Chondrocyte (in vitro differentiated cells): ENCODE data around the gene MEGF10. TPM values are rescaled to one million over a fixed set of nuclear protein-coding genes. Genes with fewer than 3 reads are reported as not detected.

Source experiments
- DNase-seq: peaks from one replicate; pipeline ENCODE4 v3.0.0; 2021; ENCODE audit warnings: mixed read lengths, low spot score
- H3K27ac Mint-ChIP-seq: one replicate; pipeline ENCODE4 v1.8.0; 2021; ENCODE audit warnings: mild to moderate bottlenecking, moderate library complexity, mixed read lengths; ENCODE audit not compliant: unreplicated experiment
- H3K27me3 Mint-ChIP-seq: 2 replicates; pipeline ENCODE4 v1.8.0; 2021; ENCODE audit warnings: low read depth, mixed read lengths
- H3K36me3 Mint-ChIP-seq: 2 replicates; pipeline ENCODE4 v1.8.0; 2021; ENCODE audit warnings: low read depth, mixed read lengths
- H3K4me1 Mint-ChIP-seq: 2 replicates; pipeline ENCODE4 v1.8.0; 2021; ENCODE audit warnings: low read depth, mild to moderate bottlenecking, mixed read lengths
- H3K4me3 Mint-ChIP-seq: one replicate; pipeline ENCODE4 v1.8.0; 2021; ENCODE audit warnings: mild to moderate bottlenecking, moderate library complexity, mixed read lengths; ENCODE audit not compliant: unreplicated experiment
- H3K9me3 Mint-ChIP-seq: 2 replicates; pipeline ENCODE4 v1.8.0; 2021; ENCODE audit warnings: low read depth, mixed read lengths
- total RNA-seq: library from RNA; stranded (reverse); gene quantifications from 3 replicates; pipeline ENCODE4 v1.2.1, GENCODE V29; 2021
- TF ChIP-seq, protein P1 (sequence below): fragments of 200-600 bp; sonication (generic); IDR thresholded peaks from 2 replicates; pipeline ENCODE4 v1.5.0; 2021; ENCODE audit warnings: antibody characterized with exemption, mild to moderate bottlenecking, moderate library complexity

MEGF10 gene
- total RNA-seq, 1 donor from 2014 or later = 6.6 TPM

DNA sequence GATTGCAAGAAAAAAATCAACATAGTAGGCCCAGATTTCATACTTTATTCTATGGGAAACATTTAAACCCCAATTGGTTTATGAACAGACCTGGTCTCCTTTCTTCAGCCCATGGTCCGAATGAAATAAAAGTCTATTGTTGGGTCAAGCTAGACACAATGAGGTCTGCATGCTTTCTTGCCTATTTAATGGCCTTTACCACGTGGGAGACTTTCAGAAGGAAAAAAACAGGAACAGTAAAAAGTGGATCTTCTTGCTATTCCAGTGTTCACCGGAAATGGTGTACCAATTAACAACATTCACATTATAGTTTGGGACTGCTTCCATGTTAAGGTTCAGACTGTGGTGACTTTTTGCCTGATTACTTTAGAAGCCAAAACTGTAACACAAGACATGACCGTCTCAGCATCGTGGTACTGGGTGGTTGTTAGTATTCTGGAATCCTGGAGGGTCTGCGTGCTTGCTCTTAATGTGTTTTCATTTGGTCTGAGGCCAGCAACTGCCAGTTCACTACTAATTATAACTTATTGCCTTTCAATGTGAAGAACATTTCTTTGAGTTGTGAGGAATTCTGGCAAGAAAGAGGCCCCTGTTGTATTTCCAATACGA, 141.5 kb downstream of the MEGF10 start:
- TF ChIP-seq, protein P1, sequence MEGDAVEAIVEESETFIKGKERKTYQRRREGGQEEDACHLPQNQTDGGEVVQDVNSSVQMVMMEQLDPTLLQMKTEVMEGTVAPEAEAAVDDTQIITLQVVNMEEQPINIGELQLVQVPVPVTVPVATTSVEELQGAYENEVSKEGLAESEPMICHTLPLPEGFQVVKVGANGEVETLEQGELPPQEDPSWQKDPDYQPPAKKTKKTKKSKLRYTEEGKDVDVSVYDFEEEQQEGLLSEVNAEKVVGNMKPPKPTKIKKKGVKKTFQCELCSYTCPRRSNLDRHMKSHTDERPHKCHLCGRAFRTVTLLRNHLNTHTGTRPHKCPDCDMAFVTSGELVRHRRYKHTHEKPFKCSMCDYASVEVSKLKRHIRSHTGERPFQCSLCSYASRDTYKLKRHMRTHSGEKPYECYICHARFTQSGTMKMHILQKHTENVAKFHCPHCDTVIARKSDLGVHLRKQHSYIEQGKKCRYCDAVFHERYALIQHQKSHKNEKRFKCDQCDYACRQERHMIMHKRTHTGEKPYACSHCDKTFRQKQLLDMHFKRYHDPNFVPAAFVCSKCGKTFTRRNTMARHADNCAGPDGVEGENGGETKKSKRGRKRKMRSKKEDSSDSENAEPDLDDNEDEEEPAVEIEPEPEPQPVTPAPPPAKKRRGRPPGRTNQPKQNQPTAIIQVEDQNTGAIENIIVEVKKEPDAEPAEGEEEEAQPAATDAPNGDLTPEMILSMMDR = no peak
- Mint-ChIP-seq H3K4me1 (peaks cover 11% of the 10 kb centered on the region), H3K27me3 (no peaks in the 10 kb centered on the region), H3K36me3 (no peaks in the 10 kb centered on the region), H3K9me3 (no peaks in the 10 kb centered on the region), H3K27ac (no peak overlapping the region), H3K4me3 (no peak overlapping the region)
- no peak for DNase-seq

DNA sequence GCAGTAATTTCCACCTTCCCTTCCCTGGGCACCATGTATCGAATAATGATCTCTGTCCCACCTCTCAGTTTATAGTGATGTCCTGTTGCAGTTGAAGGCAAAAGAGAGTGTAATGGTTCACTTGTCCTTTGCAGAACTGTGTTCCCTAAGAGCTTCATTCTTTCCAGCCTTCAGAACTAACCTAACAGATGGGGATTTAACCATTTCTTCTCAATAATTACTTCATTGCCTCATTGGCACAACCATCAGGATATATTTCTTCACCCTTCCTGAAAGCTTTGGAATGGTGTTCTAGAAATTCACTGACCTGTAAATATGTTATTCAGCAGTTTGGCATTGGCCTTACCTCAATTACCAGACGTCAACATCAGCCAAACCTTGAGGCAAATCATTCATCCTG, 142.9 kb downstream of the MEGF10 start:
- TF ChIP-seq, protein P1 = no peak
- H3K36me3 Mint-ChIP-seq = no peaks in the 10 kb centered on the region
- DNase-seq = no peak
- H3K4me3 Mint-ChIP-seq = no peak overlapping the region
- no peaks in the 10 kb centered on the region for H3K9me3 Mint-ChIP-seq
- no peak overlapping the region for H3K27ac Mint-ChIP-seq
- no peaks in the 10 kb centered on the region for H3K27me3 Mint-ChIP-seq
- H3K4me1 Mint-ChIP-seq = peaks cover 11% of the 10 kb centered on the region

DNA sequence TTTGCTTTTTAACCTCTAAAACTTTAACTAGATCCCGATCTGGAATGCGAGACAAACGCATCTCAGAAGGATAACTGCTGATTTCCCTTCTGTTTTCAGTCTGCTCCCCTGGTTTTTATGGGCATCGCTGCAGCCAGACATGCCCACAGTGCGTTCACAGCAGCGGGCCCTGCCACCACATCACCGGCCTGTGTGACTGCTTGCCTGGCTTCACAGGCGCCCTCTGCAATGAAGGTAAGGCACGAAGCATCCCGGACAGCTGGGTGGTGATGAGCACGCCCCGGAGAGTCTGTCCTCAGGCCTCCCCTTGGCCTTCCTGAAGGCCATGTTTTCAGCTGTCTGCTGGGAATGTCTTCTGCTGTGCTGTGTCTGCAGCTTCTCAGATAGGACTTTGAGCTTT, 144.0 kb downstream of the MEGF10 start:
- no peaks in the 10 kb centered on the region for H3K9me3 Mint-ChIP-seq
- no peak for DNase-seq
- H3K4me1 Mint-ChIP-seq = peaks cover 11% of the 10 kb centered on the region
- H3K4me3 Mint-ChIP-seq = no peak overlapping the region
- TF ChIP-seq, protein P1 = no peak
- no peak overlapping the region for H3K27ac Mint-ChIP-seq
- H3K36me3 Mint-ChIP-seq = no peaks in the 10 kb centered on the region
- no peaks in the 10 kb centered on the region for H3K27me3 Mint-ChIP-seq

DNA sequence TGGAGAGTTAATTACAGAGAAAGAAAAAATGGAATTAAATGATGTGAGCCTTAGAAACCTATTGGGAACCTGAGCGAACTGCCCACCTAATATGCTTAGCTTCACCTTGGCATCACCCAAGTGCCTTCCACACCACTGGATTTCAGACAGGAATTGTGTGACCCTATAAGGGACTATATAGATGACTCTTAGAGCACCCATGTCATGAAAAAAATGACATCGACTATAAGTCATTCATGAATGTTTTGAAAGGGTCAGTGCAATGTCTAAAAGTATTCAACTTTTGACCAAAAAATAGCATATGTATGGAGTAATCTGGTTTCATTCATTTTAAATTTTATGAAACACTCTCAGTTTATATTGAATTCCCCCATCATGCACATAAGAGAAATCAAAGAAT, 145.2 kb downstream of the MEGF10 start:
- Mint-ChIP-seq H3K36me3 (no peaks in the 10 kb centered on the region), H3K27ac (no peak overlapping the region), H3K4me3 (no peak overlapping the region), H3K27me3 (no peaks in the 10 kb centered on the region), H3K9me3 (no peaks in the 10 kb centered on the region), H3K4me1 (peaks cover 14% of the 10 kb centered on the region)
- no peak for DNase-seq
- TF ChIP-seq, protein P1 = no peak

DNA sequence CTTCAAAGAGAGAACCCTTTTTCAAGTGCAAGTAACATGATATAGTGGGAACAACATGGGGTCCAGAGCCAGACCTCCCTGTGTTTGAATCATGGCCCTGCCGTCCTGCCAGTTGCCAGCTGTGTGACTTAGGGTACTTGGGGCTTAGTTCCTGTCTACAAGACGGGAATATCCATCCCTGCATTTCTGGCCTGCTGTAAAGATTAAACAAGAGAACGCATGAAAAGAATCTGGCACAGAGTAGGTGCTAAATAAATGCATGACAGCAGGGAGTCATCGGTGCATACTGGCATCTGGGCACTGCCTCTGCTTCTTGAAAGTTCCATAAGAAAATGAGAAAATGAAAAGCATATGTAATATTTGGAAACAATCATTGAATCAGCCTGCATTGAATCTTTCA, 149.0 kb downstream of the MEGF10 start:
- Mint-ChIP-seq H3K27me3 (no peaks in the 10 kb centered on the region), H3K4me3 (no peak overlapping the region), H3K4me1 (peaks cover 21% of the 10 kb centered on the region), H3K9me3 (no peaks in the 10 kb centered on the region), H3K27ac (no peak overlapping the region), H3K36me3 (no peaks in the 10 kb centered on the region)
- TF ChIP-seq, protein P1 = no peak
- DNase-seq = no peak
